ENCODE results near the gene PIAS3.

Gene PIAS3

DNA sequence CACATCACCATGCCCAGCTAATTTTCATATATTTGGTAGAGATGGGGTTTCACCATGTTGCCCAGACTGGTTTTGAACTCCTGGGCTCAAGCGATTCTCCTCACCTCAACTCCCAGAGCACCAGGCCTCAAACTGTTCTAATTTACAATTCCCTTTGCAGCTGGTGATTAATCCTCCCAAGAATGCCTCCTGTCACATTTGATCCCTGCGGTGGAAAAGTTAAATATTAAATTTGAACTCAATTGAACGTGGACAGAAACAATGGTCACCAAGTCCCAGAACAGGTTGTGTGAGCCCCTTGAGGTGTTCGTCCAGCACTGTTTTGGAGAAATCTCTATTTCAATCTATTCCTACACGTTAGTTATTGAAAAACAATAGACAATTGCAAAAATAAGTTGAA is 28.8 kb upstream of the PIAS3 start:
- ATAC-seq (replicated peaks) (no peak), DNase-seq (no peak)
- no peaks in the 10 kb centered on the region for H3K9me3 Mint-ChIP-seq
- peak overlapping the region in 1 of 2 donors; percentile 33 for H3K4me3 Mint-ChIP-seq
- H3K36me3 Mint-ChIP-seq (ENCODE audit: insufficient read depth) = no peaks in the 10 kb centered on the region
- H3K27me3 Mint-ChIP-seq = peaks cover 13 to 30% of the 10 kb centered on the region in 2 donors
- no peak overlapping the region for H3K27ac Mint-ChIP-seq
- peaks cover 11 to 16% of the 10 kb centered on the region in 2 donors for H3K4me1 Mint-ChIP-seq (ENCODE audit: low read depth in 2 of 2)

DNA sequence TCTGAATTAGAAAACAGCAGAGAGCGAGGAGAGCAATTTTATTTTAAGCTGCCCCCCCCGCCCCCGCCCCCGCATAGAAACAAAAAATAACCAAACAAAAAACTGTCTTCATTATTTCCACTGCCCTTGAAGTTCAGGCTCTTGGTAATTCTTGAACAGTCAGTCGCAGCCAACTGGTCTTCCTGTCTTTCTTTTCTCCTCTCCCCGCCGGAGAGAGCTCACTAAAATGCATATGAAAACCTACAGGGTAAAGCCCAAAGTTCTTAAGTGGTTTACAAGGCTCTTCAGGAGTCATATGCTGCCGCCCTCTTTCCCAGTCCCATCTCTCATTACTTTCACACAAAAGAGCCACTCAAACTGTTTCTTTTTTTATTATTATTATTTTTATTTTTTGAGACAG is 27.9 kb upstream of the PIAS3 start:
- Mint-ChIP-seq H3K4me1 (ENCODE audit: low read depth in 2 of 2) (peaks cover 11 to 16% of the 10 kb centered on the region in 2 donors), H3K27me3 (peaks cover 13 to 36% of the 10 kb centered on the region in 2 donors), H3K27ac (no peak overlapping the region), H3K9me3 (no peaks in the 10 kb centered on the region), H3K4me3 (peak overlapping the region; percentile 25 to 74), H3K36me3 (ENCODE audit: insufficient read depth) (no peaks in the 10 kb centered on the region)
- ATAC-seq (replicated peaks) (no peak), DNase-seq (no peak)

DNA sequence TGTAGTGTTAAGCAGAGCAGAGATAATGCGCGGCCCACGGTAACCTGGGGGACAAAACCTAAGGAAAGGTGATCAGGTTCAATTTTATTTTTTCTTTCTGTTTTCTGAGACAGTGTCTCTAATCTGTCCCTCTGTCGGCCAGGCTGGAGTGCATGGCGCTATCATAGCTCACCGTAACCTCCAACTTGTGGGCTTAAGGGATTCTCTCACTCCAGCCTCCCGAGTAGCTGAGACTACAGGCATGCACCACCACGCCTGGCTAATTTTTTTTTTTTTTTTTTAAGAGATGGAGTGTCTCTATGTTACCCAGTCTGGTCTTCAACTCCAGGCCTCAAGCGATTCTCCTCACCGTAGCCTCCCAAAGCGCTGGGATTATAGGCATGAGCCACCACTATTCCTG is 27.5 kb upstream of the PIAS3 start:
- H3K27me3 Mint-ChIP-seq = peaks cover 13 to 36% of the 10 kb centered on the region in 2 donors
- H3K4me1 Mint-ChIP-seq (ENCODE audit: low read depth in 2 of 2) = peaks cover 11 to 16% of the 10 kb centered on the region in 2 donors
- DNase-seq (no peak), ATAC-seq (replicated peaks) (no peak)
- no peaks in the 10 kb centered on the region for H3K9me3 Mint-ChIP-seq
- peak overlapping the region; percentile 69 to 74 for H3K4me3 Mint-ChIP-seq
- H3K36me3 Mint-ChIP-seq (ENCODE audit: insufficient read depth) = no peaks in the 10 kb centered on the region
- no peak overlapping the region for H3K27ac Mint-ChIP-seq

DNA sequence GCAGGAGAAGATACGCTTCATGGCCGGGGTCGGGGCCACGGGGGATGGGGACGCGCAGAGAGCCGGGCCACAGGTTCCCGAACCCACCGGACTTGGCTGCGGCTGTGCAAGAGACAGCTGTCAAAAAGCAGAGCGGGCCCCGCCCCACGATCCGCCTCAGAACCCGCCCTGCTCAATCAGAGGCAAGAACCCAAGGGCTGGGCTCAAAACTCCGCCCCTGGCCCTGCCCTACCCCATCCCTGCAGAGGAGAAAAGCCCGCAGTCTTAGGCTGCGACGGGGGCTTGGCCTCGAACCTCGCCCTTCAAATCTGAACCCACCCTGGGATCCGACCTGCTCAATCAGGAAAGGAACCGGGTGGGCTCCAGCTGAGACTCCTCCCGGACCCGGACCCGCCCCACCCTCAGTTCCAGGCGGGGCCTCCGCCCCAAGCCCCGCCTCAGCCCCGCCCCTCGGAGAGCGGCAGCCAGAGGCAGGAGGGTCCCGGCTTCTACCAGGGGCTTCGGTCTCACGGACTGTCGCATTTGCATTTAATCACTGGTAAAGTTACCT is 26.9 kb upstream of the PIAS3 start, which contains the start of gene ANKRD35:
Gene ANKRD35 (minus strand): TSS at position 129 of the 550 bp plus-strand sequence. CDS start 108 bp downstream, at position 21.
- H3K27ac Mint-ChIP-seq = no peak within 1 kb of the TSS
- H3K4me1 Mint-ChIP-seq (ENCODE audit: low read depth in 2 of 2) = peaks cover 11 to 16% of the 10 kb centered on the region in 2 donors
- peak within 1 kb of the TSS; percentile 69 to 74 for H3K4me3 Mint-ChIP-seq
- DNase-seq (peak; percentile 87 to 89 (median 89)), ATAC-seq (replicated peaks) (peak; percentile 98)
- peaks cover 13 to 36% of the 10 kb centered on the region in 2 donors for H3K27me3 Mint-ChIP-seq
- H3K9me3 Mint-ChIP-seq = no peaks in the 10 kb centered on the region
- H3K36me3 Mint-ChIP-seq (ENCODE audit: insufficient read depth) = no peaks in the 10 kb centered on the region

DNA sequence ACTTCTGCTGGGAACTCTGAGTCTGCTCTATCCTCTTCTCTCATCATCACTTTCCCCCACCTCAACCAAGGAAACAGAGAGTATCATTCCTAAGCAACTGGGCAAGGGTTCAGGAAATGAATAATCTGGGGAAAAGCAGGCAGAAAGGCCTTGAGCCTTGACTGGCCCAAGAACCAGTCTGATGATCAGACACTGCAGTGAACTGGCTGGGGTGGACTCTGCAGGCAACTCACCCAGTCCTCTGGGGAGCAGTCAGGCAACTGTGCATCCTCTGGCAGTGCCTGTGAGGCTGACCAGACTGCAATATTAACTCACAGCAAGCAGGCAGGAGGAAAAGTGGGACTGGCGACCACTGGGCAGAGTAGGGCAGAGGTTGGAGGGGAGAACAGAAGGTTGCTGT is 25.8 kb upstream of the PIAS3 start:
- H3K9me3 Mint-ChIP-seq = no peaks in the 10 kb centered on the region
- H3K36me3 Mint-ChIP-seq (ENCODE audit: insufficient read depth) = no peaks in the 10 kb centered on the region
- peaks cover 13 to 36% of the 10 kb centered on the region in 2 donors for H3K27me3 Mint-ChIP-seq
- H3K4me1 Mint-ChIP-seq (ENCODE audit: low read depth in 2 of 2) = peaks cover 11 to 16% of the 10 kb centered on the region in 2 donors
- peak overlapping the region; percentile 69 to 74 for H3K4me3 Mint-ChIP-seq
- DNase-seq (no peak), ATAC-seq (replicated peaks) (no peak)
- H3K27ac Mint-ChIP-seq = no peak overlapping the region

DNA sequence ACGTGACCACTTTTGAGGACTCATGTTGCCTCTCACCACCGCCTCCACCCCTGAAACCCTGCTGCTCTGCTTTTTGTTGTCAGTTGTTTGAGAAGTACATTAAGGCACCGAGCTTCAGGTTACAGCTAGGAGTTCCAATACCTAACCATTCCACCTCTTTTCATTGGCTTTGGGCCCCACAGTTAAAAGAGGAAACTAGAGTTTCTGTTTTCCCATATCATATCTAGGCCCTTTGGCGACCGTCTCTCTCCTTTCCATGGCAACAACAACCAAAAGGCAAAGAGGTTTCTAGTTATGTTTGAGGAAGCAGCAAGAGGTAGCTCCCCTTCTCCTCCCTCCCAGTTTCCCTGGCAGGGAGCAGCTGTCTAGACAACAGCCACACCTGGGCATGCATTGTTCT is 20.9 kb upstream of the PIAS3 start:
- Mint-ChIP-seq H3K4me3 (no peak overlapping the region), H3K9me3 (no peaks in the 10 kb centered on the region), H3K27me3 (peaks cover 14 to 51% of the 10 kb centered on the region in 2 donors), H3K36me3 (ENCODE audit: insufficient read depth) (no peaks in the 10 kb centered on the region), H3K4me1 (ENCODE audit: low read depth in 2 of 2) (peaks cover 2% of the 10 kb centered on the region in 2 donors), H3K27ac (no peak overlapping the region)
- DNase-seq = no peak
- no peak for ATAC-seq (replicated peaks)

DNA sequence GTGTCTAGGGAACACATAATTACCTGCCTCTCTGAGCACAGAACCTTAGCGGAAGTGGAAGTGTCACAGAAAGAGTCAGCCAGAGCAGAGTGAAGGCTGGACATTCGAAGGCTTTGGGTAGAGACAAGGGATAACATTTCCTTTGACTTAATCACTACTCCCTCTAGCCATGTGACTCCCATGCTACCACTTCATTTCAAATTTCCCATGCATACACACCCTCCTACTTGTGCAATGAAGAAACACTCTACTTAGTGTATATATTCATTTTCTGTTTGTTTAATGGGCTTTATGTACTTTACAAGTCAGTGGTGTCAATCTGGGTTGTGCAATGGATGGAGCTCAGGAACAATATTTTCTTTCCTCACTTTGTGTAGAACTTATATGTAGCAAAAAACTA is 19.8 kb upstream of the PIAS3 start:
- H3K4me1 Mint-ChIP-seq (ENCODE audit: low read depth in 2 of 2) = no peaks in the 10 kb centered on the region
- no peak overlapping the region for H3K27ac Mint-ChIP-seq
- H3K4me3 Mint-ChIP-seq = no peak overlapping the region
- ATAC-seq (replicated peaks) (no peak), DNase-seq (no peak)
- no peaks in the 10 kb centered on the region for H3K36me3 Mint-ChIP-seq (ENCODE audit: insufficient read depth)
- H3K27me3 Mint-ChIP-seq = peaks cover 8 to 41% of the 10 kb centered on the region in 2 donors
- H3K9me3 Mint-ChIP-seq = no peaks in the 10 kb centered on the region

DNA sequence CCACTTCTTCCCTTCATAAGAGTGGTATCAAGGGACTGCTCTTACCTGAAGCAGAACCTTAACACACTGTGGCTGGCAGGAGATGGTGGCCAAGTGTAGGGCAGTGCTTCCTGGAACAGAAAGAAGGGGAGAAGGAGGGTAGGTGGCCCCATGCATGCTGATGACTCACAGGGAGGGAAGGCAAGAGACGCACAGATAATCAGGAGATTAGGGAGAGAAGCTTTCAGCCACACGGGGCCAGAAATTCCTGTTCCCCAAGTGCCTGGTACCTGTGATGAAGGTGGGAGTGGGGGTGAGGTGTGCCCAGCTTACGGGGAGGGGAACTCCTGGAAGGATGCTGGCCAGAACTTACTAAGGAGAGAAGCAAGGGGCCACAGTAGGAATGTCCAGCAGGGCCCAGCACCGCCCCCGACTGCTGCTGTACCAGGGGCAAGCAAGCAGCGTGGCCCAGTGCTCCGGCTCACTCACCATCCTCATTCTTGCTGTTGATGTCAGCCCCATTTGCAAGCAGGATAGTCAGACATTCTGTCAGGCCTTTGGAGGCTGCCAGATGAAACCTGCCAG is 19.1 kb upstream of the PIAS3 start:
- no peak overlapping the region for H3K4me3 Mint-ChIP-seq
- peaks cover 8 to 39% of the 10 kb centered on the region in 2 donors for H3K27me3 Mint-ChIP-seq
- H3K9me3 Mint-ChIP-seq = no peaks in the 10 kb centered on the region
- no peak overlapping the region for H3K27ac Mint-ChIP-seq
- H3K36me3 Mint-ChIP-seq (ENCODE audit: insufficient read depth) = no peaks in the 10 kb centered on the region
- peaks cover 2% of the 10 kb centered on the region in 2 donors for H3K4me1 Mint-ChIP-seq (ENCODE audit: low read depth in 2 of 2)
- DNase-seq (no peak), ATAC-seq (replicated peaks) (no peak)

DNA sequence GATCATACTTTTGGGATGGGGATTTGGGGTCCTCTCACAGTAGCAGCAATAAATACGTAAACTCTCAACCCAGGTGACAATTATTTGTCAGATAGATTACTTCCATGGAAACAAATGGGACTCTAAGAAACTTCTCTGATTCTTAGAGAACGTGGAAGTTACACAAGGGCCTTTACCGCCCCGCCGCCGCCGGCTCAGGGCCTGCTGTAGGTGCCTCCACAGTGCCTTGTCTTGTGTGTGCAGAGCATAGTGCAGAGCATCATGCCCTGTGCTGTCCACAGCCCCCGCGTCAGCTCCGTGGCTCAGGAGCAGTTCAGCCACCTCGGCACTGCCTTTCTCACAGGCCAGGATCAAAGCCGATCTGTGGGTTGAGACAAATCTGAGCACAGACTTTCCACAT is 15.8 kb upstream of the PIAS3 start:
- Mint-ChIP-seq H3K36me3 (ENCODE audit: insufficient read depth) (no peaks in the 10 kb centered on the region), H3K9me3 (no peaks in the 10 kb centered on the region), H3K27ac (no peak overlapping the region), H3K4me1 (ENCODE audit: low read depth in 2 of 2) (peaks cover 17 to 22% of the 10 kb centered on the region in 2 donors), H3K4me3 (no peak overlapping the region), H3K27me3 (peaks cover 8 to 40% of the 10 kb centered on the region in 2 donors)
- no peak for DNase-seq
- no peak for ATAC-seq (replicated peaks)

DNA sequence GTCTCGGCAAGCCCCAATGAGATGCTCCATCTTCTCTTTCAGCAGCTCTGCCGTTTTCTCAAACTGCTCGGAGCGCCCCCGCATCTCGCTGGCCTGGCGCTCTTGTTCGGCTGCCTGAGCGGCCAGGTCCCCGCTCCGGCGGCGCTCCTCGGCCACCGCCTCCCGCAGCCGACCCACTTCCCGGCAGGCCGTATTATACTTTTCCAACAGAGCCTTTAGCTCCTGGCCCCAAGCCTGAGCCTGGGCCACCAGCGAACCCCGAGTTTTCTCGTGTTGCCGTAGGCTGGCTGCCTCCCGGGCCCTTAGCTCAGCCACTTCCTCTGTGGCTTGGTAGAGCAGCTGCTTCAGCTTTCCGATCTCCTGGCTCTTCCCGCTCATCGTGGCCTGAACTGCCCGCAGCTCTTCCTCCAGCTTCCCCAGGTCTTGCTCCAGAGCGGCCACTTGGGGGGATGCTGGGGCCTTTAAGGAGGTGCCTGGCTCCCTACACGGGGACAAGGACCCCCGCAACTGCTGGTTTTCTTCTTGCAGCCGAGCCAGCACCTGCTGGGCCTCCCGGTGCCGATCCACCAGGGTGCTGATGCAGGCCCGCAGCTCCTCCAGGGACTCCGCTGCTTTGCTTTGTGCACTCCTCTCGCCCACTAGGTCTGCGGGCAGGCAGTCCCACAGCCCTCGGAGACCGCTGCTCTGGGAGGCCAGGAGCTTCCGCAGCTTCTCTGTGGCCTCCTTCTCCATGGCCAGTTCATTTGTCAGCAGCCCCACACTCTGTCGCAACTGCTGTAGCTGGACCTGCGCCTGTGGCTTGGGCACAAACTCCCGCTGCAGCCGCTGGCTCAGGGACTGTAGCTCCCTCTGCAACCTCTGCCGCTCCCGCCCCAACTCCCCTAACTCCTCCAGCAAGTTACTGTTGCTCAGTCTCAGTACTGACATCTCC is 13.4 kb upstream of the PIAS3 start:
- no peaks in the 10 kb centered on the region for H3K36me3 Mint-ChIP-seq (ENCODE audit: insufficient read depth)
- peak overlapping the region in 1 of 2 donors; percentile 91 for H3K27ac Mint-ChIP-seq
- ATAC-seq (replicated peaks) = peak; percentile 86
- DNase-seq = peak; percentile 21 to 30 (median 27)
- peak overlapping the region; percentile 78 to 81 for H3K4me3 Mint-ChIP-seq
- H3K9me3 Mint-ChIP-seq = no peaks in the 10 kb centered on the region
- peaks cover 9 to 31% of the 10 kb centered on the region in 2 donors for H3K27me3 Mint-ChIP-seq
- peaks cover 17 to 22% of the 10 kb centered on the region in 2 donors for H3K4me1 Mint-ChIP-seq (ENCODE audit: low read depth in 2 of 2)

DNA sequence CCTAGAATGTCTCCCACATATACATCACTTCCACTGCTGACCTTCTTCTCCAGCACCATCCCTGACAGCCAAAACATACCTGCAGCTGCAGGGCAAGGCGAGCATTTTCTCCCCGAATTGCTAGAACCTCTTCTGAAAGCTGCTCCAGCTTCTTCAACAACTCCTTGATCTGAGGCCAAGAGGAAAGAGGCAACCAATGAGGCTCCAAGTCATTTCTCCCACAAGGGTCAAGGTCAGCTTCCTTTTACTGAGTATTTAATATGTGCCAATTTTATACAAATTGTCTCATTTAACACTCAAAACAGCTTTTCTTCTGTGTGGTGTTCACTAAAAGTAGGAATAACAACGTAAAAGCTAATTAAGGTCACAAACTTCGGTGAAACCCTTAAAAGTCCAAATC is 9.4 kb upstream of the PIAS3 start:
- ATAC-seq (replicated peaks) = no peak
- Mint-ChIP-seq H3K27ac (no peak overlapping the region), H3K27me3 (peaks cover 5 to 27% of the 10 kb centered on the region in 2 donors), H3K4me3 (no peak overlapping the region), H3K9me3 (no peaks in the 10 kb centered on the region), H3K4me1 (ENCODE audit: low read depth in 2 of 2) (peaks cover 17 to 22% of the 10 kb centered on the region in 2 donors), H3K36me3 (ENCODE audit: insufficient read depth) (peaks cover 5% of the 10 kb centered on the region)
- no peak for DNase-seq

DNA sequence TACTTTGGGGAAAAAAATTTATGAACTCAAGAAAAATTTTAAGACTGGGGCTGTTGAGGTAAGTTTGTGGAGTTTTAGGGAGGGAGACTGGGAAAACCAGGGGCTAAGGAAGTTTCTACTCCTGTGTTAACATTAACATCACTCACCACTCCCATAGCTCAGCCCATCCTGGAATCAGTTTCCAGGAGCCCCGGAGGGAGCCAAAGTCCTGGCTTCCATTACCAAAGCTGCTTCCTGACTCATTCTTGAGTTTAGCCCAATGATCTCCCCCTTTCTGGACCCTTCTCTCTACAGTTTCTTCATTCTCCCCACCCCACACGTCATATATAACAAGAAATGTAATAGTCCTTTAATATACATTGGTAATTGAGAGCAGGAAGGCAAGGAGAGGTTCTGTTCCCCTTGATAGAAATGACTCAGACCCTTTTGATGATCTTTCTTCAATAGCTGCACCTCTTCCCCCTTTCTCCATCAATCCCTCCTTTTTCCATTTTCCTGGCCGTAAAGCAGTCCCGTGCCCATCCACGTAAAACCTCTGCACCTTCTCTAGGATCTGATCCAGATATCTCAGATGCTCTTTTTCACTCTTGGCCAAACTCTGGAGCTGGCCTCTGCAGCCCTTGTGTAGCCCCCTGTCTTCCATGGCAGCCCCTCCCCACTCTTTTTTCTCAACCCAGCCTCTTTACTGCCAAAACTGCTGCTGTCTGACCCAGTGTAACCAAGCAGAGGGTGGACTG is 4.6 kb upstream of the PIAS3 start:
- peaks cover 5 to 15% of the 10 kb centered on the region in 2 donors for H3K27me3 Mint-ChIP-seq

DNA sequence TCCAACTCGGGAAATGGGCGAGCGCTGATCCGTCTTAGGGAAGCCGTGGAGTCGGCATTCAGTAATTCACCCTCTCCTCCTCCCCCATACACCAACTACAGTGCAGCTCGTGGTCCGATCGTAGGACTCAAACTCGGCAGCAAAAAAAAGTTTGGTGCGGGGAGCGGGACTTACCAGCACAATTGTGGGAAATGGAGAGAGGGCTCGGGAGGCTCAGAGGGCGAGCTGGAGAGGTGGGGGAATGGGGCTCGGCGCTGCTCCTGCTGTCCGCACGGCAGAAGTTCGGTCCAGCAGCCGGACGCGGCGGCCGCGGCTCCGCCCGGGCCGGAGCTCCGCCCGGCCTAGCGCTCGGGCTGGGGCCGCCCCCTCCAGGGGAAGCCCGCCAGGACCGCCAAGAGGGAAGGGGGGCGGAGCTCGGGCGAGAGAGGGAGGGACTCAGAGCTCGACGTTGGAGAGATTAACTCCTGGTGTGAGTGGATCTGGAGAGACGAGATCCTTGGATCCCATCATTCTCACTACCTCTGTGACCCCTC is 676 bp upstream of the PIAS3 start:
- Mint-ChIP-seq H3K27ac (peak overlapping the region; percentile 90 to 91), H3K36me3 (ENCODE audit: insufficient read depth) (peaks cover 16% of the 10 kb centered on the region), H3K27me3 (no peaks in the 10 kb centered on the region), H3K9me3 (no peaks in the 10 kb centered on the region), H3K4me3 (peak overlapping the region; percentile 86 to 94), H3K4me1 (ENCODE audit: low read depth in 2 of 2) (peaks cover 22 to 23% of the 10 kb centered on the region in 2 donors)
- peak; percentile 71 for ATAC-seq (replicated peaks)
- DNase-seq = peak; percentile 70 to 73 (median 71)

More for the DNA sequence above, 4.6 kb upstream of the PIAS3 start:
- no peaks in the 10 kb centered on the region for H3K9me3 Mint-ChIP-seq
- no peak overlapping the region for H3K4me3 Mint-ChIP-seq
- H3K36me3 Mint-ChIP-seq (ENCODE audit: insufficient read depth) = peaks cover 5% of the 10 kb centered on the region
- DNase-seq (no peak), ATAC-seq (replicated peaks) (no peak)
- peaks cover 6 to 8% of the 10 kb centered on the region in 2 donors for H3K4me1 Mint-ChIP-seq (ENCODE audit: low read depth in 2 of 2)
- no peak overlapping the region for H3K27ac Mint-ChIP-seq
